GM12874 (cell line): Measurements from ENCODE around the gene FAM227B.

Experiments used
- CTCF ChIP-seq: IDR thresholded peaks from 2 replicates; pipeline ENCODE4 v1.5.1; 2011; ENCODE audit warnings: low read depth, mild to moderate bottlenecking, control low read depth, low read length, moderate library complexity; ENCODE audit not compliant: insufficient read depth

Gene FAM227B

GRCh38 chr15:49462232-49462844, 158.3 kb downstream of the FAM227B start:
- TF ChIP-seq CTCF, result no peak

GRCh38 chr15:49460411-49460941, 160.1 kb downstream of the FAM227B start:
- TF ChIP-seq CTCF, result no peak

- TF ChIP-seq CTCF, result no peak
Observed at GRCh38 chr15:49458145-49458544, 162.5 kb downstream of the FAM227B start.

- no peak for TF ChIP-seq CTCF
Observed at GRCh38 chr15:49456166-49456565, 164.5 kb downstream of the FAM227B start.

GRCh38 chr15:49452595-49452994, 168.0 kb downstream of the FAM227B start:
- TF ChIP-seq CTCF, result no peak

GRCh38 chr15:49441816-49442215, 178.8 kb downstream of the FAM227B start:
- TF ChIP-seq CTCF, result no peak

- TF ChIP-seq CTCF, result no peak
Observed at GRCh38 chr15:49441356-49441755, 179.3 kb downstream of the FAM227B start.
